ENCODE data around the gene ARHGAP44. TPM values are rescaled to one million over a fixed set of nuclear protein-coding genes. Genes with fewer than 3 reads are reported as not detected.
"Not testable (repeated sequence)": the region's sequence is repeated elsewhere in the genome, so short reads cannot be mapped to it uniquely, and the experiment has no call there.

ARHGAP44 gene
- total RNA-seq, 5 donors from 2014 or later (not counting 1 experiment from before 2014, with no cell fraction given) = 0.15 to 0.39 (median 0.38) TPM; not detected in 2

GRCh38 chr17:12973496-12974004, 184.3 kb downstream of the ARHGAP44 start:
- no peak overlapping the region for H3K27ac ChIP-seq (ENCODE audit: low read length)
- ChIA-PET CTCF (no interaction called here), POLR2A (no interaction called here)
- Mint-ChIP-seq H3K4me3 (no peak overlapping the region), H3K27ac (no peak overlapping the region), H3K9me3 (no peaks in the 10 kb centered on the region), H3K27me3 (peaks cover 37 to 49% of the 10 kb centered on the region in 2 donors), H3K4me1 (peaks cover 0 to 3% (median 3%) of the 10 kb centered on the region in 3 donors), H3K36me3 (no peaks in the 10 kb centered on the region)
- DNase-seq (no peak), ATAC-seq (replicated peaks in 1 of 4) (no peak)
- WGBS (ENCODE audit: insufficient coverage) = 7% methylated on average over 12 of the region's 16 CpGs
- H3K4me3 ChIP-seq (ENCODE audit: control insufficient read depth in 1 of 2, extremely low read depth in 1 of 2, low read length in 1 of 2) = no peak overlapping the region
- peaks cover 0 to 5% of the 10 kb centered on the region in 2 experiments for H3K4me1 ChIP-seq (ENCODE audit: control insufficient read depth in 1 of 2, extremely low read depth in 1 of 2, insufficient read depth in 2 of 2, low read length in 2 of 2)
- no peaks in the 10 kb centered on the region for H3K36me3 ChIP-seq (ENCODE audit: control insufficient read depth in 2 of 2, extremely low read depth in 1 of 2, insufficient read depth in 1 of 2, low read length in 1 of 2)
- no peaks in the 10 kb centered on the region for H3K9me3 ChIP-seq
- peaks cover 0 to 25% of the 10 kb centered on the region in 2 experiments for H3K27me3 ChIP-seq (replicated peaks in 1 of 2; ENCODE audit: control insufficient read depth in 2 of 2, extremely low read depth in 1 of 2, insufficient read depth in 2 of 2, low read length in 1 of 2)

GRCh38 chr17:12974005-12974531, 184.8 kb downstream of the ARHGAP44 start:
- H3K4me3 Mint-ChIP-seq = peak overlapping the region in 1 of 3 donors; percentile 11
- POLR2A ChIA-PET = no interaction called here
- Histone ChIP-seq H3K4me1 (ENCODE audit: control insufficient read depth in 1 of 2, extremely low read depth in 1 of 2, insufficient read depth in 2 of 2, low read length in 2 of 2) (peaks cover 0 to 5% of the 10 kb centered on the region in 2 experiments), H3K9me3 (no peaks in the 10 kb centered on the region), H3K36me3 (ENCODE audit: control insufficient read depth in 2 of 2, extremely low read depth in 1 of 2, insufficient read depth in 1 of 2, low read length in 1 of 2) (no peaks in the 10 kb centered on the region), H3K27me3 (replicated peaks in 1 of 2; ENCODE audit: control insufficient read depth in 2 of 2, extremely low read depth in 1 of 2, insufficient read depth in 2 of 2, low read length in 1 of 2) (peaks cover 0 to 27% of the 10 kb centered on the region in 2 experiments), H3K27ac (ENCODE audit: low read length) (no peak overlapping the region), H3K4me3 (ENCODE audit: control insufficient read depth in 1 of 2, extremely low read depth in 1 of 2, low read length in 1 of 2) (no peak overlapping the region)
- ATAC-seq (replicated peaks in 1 of 4) (no peak), DNase-seq (no peak)
- no peaks in the 10 kb centered on the region for H3K9me3 Mint-ChIP-seq
- peaks cover 0 to 3% (median 3%) of the 10 kb centered on the region in 3 donors for H3K4me1 Mint-ChIP-seq
- WGBS (ENCODE audit: insufficient coverage) = 9% methylated on average over 39 of the region's 40 CpGs
- H3K27me3 Mint-ChIP-seq = peaks cover 35 to 51% of the 10 kb centered on the region in 2 donors
- H3K27ac Mint-ChIP-seq = peak overlapping the region in 1 of 2 donors; percentile 3
- H3K36me3 Mint-ChIP-seq = no peaks in the 10 kb centered on the region
- CTCF ChIA-PET = no interaction called here

GRCh38 chr17:12977008-12977751, 187.9 kb downstream of the ARHGAP44 start:
- Mint-ChIP-seq H3K4me1 (peaks cover 0 to 6% (median 5%) of the 10 kb centered on the region in 3 donors), H3K36me3 (no peaks in the 10 kb centered on the region), H3K9me3 (no peaks in the 10 kb centered on the region), H3K4me3 (no peak overlapping the region), H3K27me3 (peaks cover 28 to 50% of the 10 kb centered on the region in 2 donors), H3K27ac (no peak overlapping the region)
- no peaks in the 10 kb centered on the region for H3K9me3 ChIP-seq
- no peak overlapping the region for H3K4me3 ChIP-seq (ENCODE audit: control insufficient read depth in 1 of 2, extremely low read depth in 1 of 2, low read length in 1 of 2)
- ChIA-PET CTCF (no interaction called here), POLR2A (no interaction called here)
- ATAC-seq (replicated peaks in 1 of 4) (no peak), DNase-seq (no peak)
- H3K27me3 ChIP-seq (replicated peaks in 1 of 2; ENCODE audit: control insufficient read depth in 2 of 2, extremely low read depth in 1 of 2, insufficient read depth in 2 of 2, low read length in 1 of 2) = peaks cover 0 to 39% of the 10 kb centered on the region in 2 experiments
- 75% methylated on average over 2 of the region's 13 CpGs for WGBS (ENCODE audit: insufficient coverage)
- no peak overlapping the region for H3K27ac ChIP-seq (ENCODE audit: low read length)
- peaks cover 0 to 9% of the 10 kb centered on the region in 2 experiments for H3K4me1 ChIP-seq (ENCODE audit: control insufficient read depth in 1 of 2, extremely low read depth in 1 of 2, insufficient read depth in 2 of 2, low read length in 2 of 2)
- H3K36me3 ChIP-seq (ENCODE audit: control insufficient read depth in 2 of 2, extremely low read depth in 1 of 2, insufficient read depth in 1 of 2, low read length in 1 of 2) = no peaks in the 10 kb centered on the region

GRCh38 chr17:12978787-12979186, 189.5 kb downstream of the ARHGAP44 start:
- H3K36me3 Mint-ChIP-seq; H3K27ac Mint-ChIP-seq; H3K36me3 ChIP-seq (ENCODE audit: control insufficient read depth in 2 of 2, extremely low read depth in 1 of 2, insufficient read depth in 1 of 2, low read length in 1 of 2); CTCF ChIA-PET; DNase-seq; H3K4me3 ChIP-seq (ENCODE audit: control insufficient read depth in 1 of 2, extremely low read depth in 1 of 2, low read length in 1 of 2); H3K27ac ChIP-seq (ENCODE audit: low read length); H3K4me1 Mint-ChIP-seq; ATAC-seq (replicated peaks in 1 of 4); POLR2A ChIA-PET; H3K9me3 ChIP-seq; H3K4me3 Mint-ChIP-seq; H3K9me3 Mint-ChIP-seq; H3K4me1 ChIP-seq (ENCODE audit: control insufficient read depth in 1 of 2, extremely low read depth in 1 of 2, insufficient read depth in 2 of 2, low read length in 2 of 2): not testable (repeated sequence)
- 74% methylated on average over 6 of the region's 6 CpGs for WGBS (ENCODE audit: insufficient coverage)
- peaks cover 0 to 32% of the 10 kb centered on the region in 2 experiments for H3K27me3 ChIP-seq (replicated peaks in 1 of 2; ENCODE audit: control insufficient read depth in 2 of 2, extremely low read depth in 1 of 2, insufficient read depth in 2 of 2, low read length in 1 of 2)
- H3K27me3 Mint-ChIP-seq = peaks cover 24 to 44% of the 10 kb centered on the region in 2 donors

- peaks cover 0 to 30% of the 10 kb centered on the region in 2 experiments for H3K27me3 ChIP-seq (replicated peaks in 1 of 2; ENCODE audit: control insufficient read depth in 2 of 2, extremely low read depth in 1 of 2, insufficient read depth in 2 of 2, low read length in 1 of 2)
- Mint-ChIP-seq H3K4me3 (no peak overlapping the region), H3K27ac (no peak overlapping the region), H3K36me3 (no peaks in the 10 kb centered on the region), H3K27me3 (peaks cover 23 to 43% of the 10 kb centered on the region in 2 donors), H3K9me3 (no peaks in the 10 kb centered on the region), H3K4me1 (peaks cover 0 to 9% (median 7%) of the 10 kb centered on the region in 3 donors)
- ATAC-seq (replicated peaks in 1 of 4) (no peak), DNase-seq (no peak)
- no peaks in the 10 kb centered on the region for H3K9me3 ChIP-seq
- WGBS (ENCODE audit: insufficient coverage) = 86% methylated on average over 5 of the region's 5 CpGs
- ChIA-PET POLR2A (no interaction called here), CTCF (no interaction called here)
- H3K4me1 ChIP-seq (ENCODE audit: control insufficient read depth in 1 of 2, extremely low read depth in 1 of 2, insufficient read depth in 2 of 2, low read length in 2 of 2) = peaks cover 0 to 8% of the 10 kb centered on the region in 2 experiments
- no peak overlapping the region for H3K4me3 ChIP-seq (ENCODE audit: control insufficient read depth in 1 of 2, extremely low read depth in 1 of 2, low read length in 1 of 2)
- no peaks in the 10 kb centered on the region for H3K36me3 ChIP-seq (ENCODE audit: control insufficient read depth in 2 of 2, extremely low read depth in 1 of 2, insufficient read depth in 1 of 2, low read length in 1 of 2)
- H3K27ac ChIP-seq (ENCODE audit: low read length) = no peak overlapping the region
Measured at GRCh38 chr17:12979246-12979645, 189.9 kb downstream of the ARHGAP44 start.

- 87% methylated on average over 7 of the region's 12 CpGs for WGBS (ENCODE audit: insufficient coverage)
- Histone ChIP-seq H3K9me3 (no peaks in the 10 kb centered on the region), H3K27ac (ENCODE audit: low read length) (no peak overlapping the region), H3K4me3 (ENCODE audit: control insufficient read depth in 1 of 2, extremely low read depth in 1 of 2, low read length in 1 of 2) (no peak overlapping the region), H3K36me3 (ENCODE audit: control insufficient read depth in 2 of 2, extremely low read depth in 1 of 2, insufficient read depth in 1 of 2, low read length in 1 of 2) (no peaks in the 10 kb centered on the region), H3K27me3 (replicated peaks in 1 of 2; ENCODE audit: control insufficient read depth in 2 of 2, extremely low read depth in 1 of 2, insufficient read depth in 2 of 2, low read length in 1 of 2) (peaks cover 0 to 34% of the 10 kb centered on the region in 2 experiments), H3K4me1 (ENCODE audit: control insufficient read depth in 1 of 2, extremely low read depth in 1 of 2, insufficient read depth in 2 of 2, low read length in 2 of 2) (peaks cover 0 to 8% of the 10 kb centered on the region in 2 experiments)
- no peak for DNase-seq
- ChIA-PET CTCF (no interaction called here), POLR2A (no interaction called here)
- Mint-ChIP-seq H3K4me1 (peaks cover 0 to 7% (median 4%) of the 10 kb centered on the region in 3 donors), H3K9me3 (no peaks in the 10 kb centered on the region), H3K4me3 (no peak overlapping the region), H3K27ac (no peak overlapping the region), H3K36me3 (no peaks in the 10 kb centered on the region), H3K27me3 (peaks cover 20 to 41% of the 10 kb centered on the region in 2 donors)
- no peak for ATAC-seq (replicated peaks in 1 of 4)
Measured at GRCh38 chr17:12979826-12980500, 190.7 kb downstream of the ARHGAP44 start.
